GM12878 (cell line): ENCODE data around the gene SUGCT. TPM values are rescaled to one million over a fixed set of nuclear protein-coding genes. Genes with fewer than 3 reads are reported as not detected.

ENCODE experiments used
- ATAC-seq: fragments of 200-7000 bp; cut with Tn5 transposase; 3 replicates; pipeline ENCODE4 v1.9.1; 2020; ENCODE audit warnings: mild to moderate bottlenecking, moderate library complexity
- BruUV-seq: library from RNA; stranded (reverse); fragments of 400-500 nt; replicated peaks from 2 replicates; lab custom pipeline; 2021; lab: Mats Ljungman, UMichigan
- CTCF ChIA-PET: fragments of 300-600 bp; sonication (Branson Sonifier 250); formaldehyde crosslinking; extraction: SDS; loops from one replicate; lab custom pipeline; 2021; ENCODE audit warnings: inconsistent platforms; lab: Yijun Ruan, JAX
- POLR2A ChIA-PET: fragments of 350-600 bp; formaldehyde crosslinking; extraction: SDS; loops from one replicate; lab custom pipeline; 2021; ENCODE audit warnings: inconsistent platforms; lab: Charles Lee
- RAD21 ChIA-PET: fragments of 300-600 bp; sonication (Branson Sonifier 250); formaldehyde crosslinking; loops from one replicate; lab custom pipeline; 2023; ENCODE audit warnings: antibody characterized with exemption; ENCODE audit not compliant: unreplicated experiment; lab: Charles Lee
- SMC1A ChIA-PET: fragments of 300-600 bp; sonication (Branson Sonifier 250); formaldehyde crosslinking; loops from one replicate; lab custom pipeline; 2023; ENCODE audit not compliant: unreplicated experiment, uncharacterized antibody; lab: Charles Lee
- DNase-seq: peaks from one replicate; pipeline ENCODE4 v3.0.0-alpha.2; 2011; ENCODE audit warnings: low read depth, low spot score
- FAIRE-seq: peaks from 3 replicates; lab custom pipeline; 2011; peaks lifted over from hg19 to GRCh38; lab: Jason Lieb, UNC
- H2AFZ ChIP-seq: 2 replicates; pipeline ENCODE4 v1.6.0; 2011; ENCODE audit warnings: low read depth, low read length, control low read depth; ENCODE audit not compliant: control insufficient read depth
- H3K27ac ChIP-seq: 2 replicates; pipeline ENCODE4 v1.5.1; 2011; ENCODE audit warnings: control low read depth; ENCODE audit not compliant: control insufficient read depth, insufficient read depth
- H3K27me3 ChIP-seq, 2 experiments: replicated peaks in 1 of 2; 2 replicates each; pipeline versions ENCODE4 v1.6.0 to v1.6.1; 2011; ENCODE audit warnings: low read length in 1 of 2; ENCODE audit not compliant: control insufficient read depth in 2 of 2, insufficient read depth in 2 of 2
- H3K36me3 ChIP-seq, 2 experiments: 2 replicates each; pipeline ENCODE4 v1.5.1; 2011; ENCODE audit warnings: low read length in 1 of 2; ENCODE audit not compliant: control insufficient read depth in 2 of 2, insufficient read depth in 2 of 2
- H3K4me1 ChIP-seq: 2 replicates; pipeline ENCODE4 v1.6.1; 2011; ENCODE audit warnings: mild to moderate bottlenecking, low read length, moderate library complexity, mixed read lengths; ENCODE audit not compliant: control insufficient read depth, insufficient read depth
- H3K4me2 ChIP-seq: 2 replicates; pipeline ENCODE4 v1.6.0; 2011; ENCODE audit warnings: control low read depth; ENCODE audit not compliant: control insufficient read depth, insufficient read depth
- H3K4me3 ChIP-seq: fragments of 200-600 bp; sonication (generic); 2 replicates; pipeline ENCODE4 v1.5.1; 2016
- H3K79me2 ChIP-seq: 2 replicates; pipeline ENCODE4 v1.6.0; 2011; ENCODE audit warnings: low read length; ENCODE audit not compliant: control insufficient read depth, insufficient read depth
- H3K9ac ChIP-seq: 2 replicates; pipeline ENCODE4 v1.8.0; 2011; ENCODE audit warnings: low read length, control low read depth, mixed read lengths; ENCODE audit not compliant: control insufficient read depth, insufficient read depth
- H3K9me3 ChIP-seq: replicated peaks from 3 replicates; pipeline ENCODE4 v1.5.1; 2011; ENCODE audit warnings: mild to moderate bottlenecking, low read length; ENCODE audit not compliant: control insufficient read depth, insufficient read depth
- H4K20me1 ChIP-seq: 2 replicates; pipeline ENCODE4 v1.6.0; 2011; ENCODE audit not compliant: control insufficient read depth, insufficient read depth
- CBX3 ChIP-seq: fragments of 200-600 bp; sonication (generic); IDR thresholded peaks from 2 replicates; pipeline ENCODE4 v1.6.1; 2016; ENCODE audit warnings: low read depth, borderline replicate concordance
- CTCF ChIP-seq, 3 experiments: IDR thresholded peaks in 2 of 3; conservative IDR thresholded peaks in 1 of 3; 2 replicates each; pipeline ENCODE4 v1.5.1; 2011; ENCODE audit warnings: low read depth in 3 of 3, low read length in 3 of 3, mild to moderate bottlenecking in 3 of 3, control low read depth in 2 of 3, moderate library complexity in 2 of 3, inconsistent platforms in 1 of 3, mixed read lengths in 1 of 3; ENCODE audit not compliant: control insufficient read depth in 2 of 3, insufficient read depth in 1 of 3; ENCODE audit errors: extremely low read depth in 1 of 3
- FOXM1 ChIP-seq: IDR thresholded peaks from 2 replicates; pipeline ENCODE4 v1.6.1; 2012; ENCODE audit warnings: low read depth, mild to moderate bottlenecking, inconsistent platforms, low read length, moderate library complexity
- NR2C1 ChIP-seq: fragments of 450-650 bp; IDR thresholded peaks from 2 replicates; pipeline ENCODE4 v1.6.1; 2017; ENCODE audit warnings: antibody characterized with exemption, mild to moderate bottlenecking, moderate library complexity
- SMARCA5 ChIP-seq: fragments of 450-650 bp; IDR thresholded peaks from 2 replicates; pipeline ENCODE4 v1.6.1; 2017; ENCODE audit warnings: mild to moderate bottlenecking
- ZNF24 ChIP-seq: fragments of 450-650 bp; IDR thresholded peaks from 2 replicates; pipeline ENCODE4 v1.6.1; 2017; ENCODE audit warnings: antibody characterized with exemption, mild to moderate bottlenecking
- WGBS: methylation state at CpG from one replicate; pipeline ENCODE4 v1.1.6; 2016; ENCODE audit warnings: low lambda C conversion rate; ENCODE audit not compliant: insufficient replicate concordance, insufficient coverage; ENCODE audit errors: missing lambda C conversion rate; 5-methylcytosine and 5-hydroxymethylcytosine counted together
- in situ Hi-C: fragments of 300-500 bp; cut with MboI; formaldehyde crosslinking; loops from 9 replicates; pipeline ENCODE4 v1.14.3; 2018; ENCODE audit warnings: mixed read lengths
- intact Hi-C: fragments of 100-400 bp; cut with micrococcal nuclease; formaldehyde crosslinking; loops from one replicate; pipeline ENCODE4 v1.14.2; 2022; ENCODE audit not compliant: unreplicated experiment
- polyA plus RNA-seq, 11 experiments: library from polyadenylated mRNA; depleted of rRNA in 4 of 11; unstranded in 6 of 11; stranded (reverse) in 5 of 11; fragments of >200 nt; fragmentation: Nextera tagmentation in 4 of 11; fragmentation: Illumina TruSeq in 1 of 11; extraction: Ambion mirVana in 4 of 11; extraction: Trizol in 1 of 11; gene quantifications; 1 replicate in 1 of 11; 2 replicates in 10 of 11; pipeline versions ENCODE4 v1.2.1 to v1.2.3, GENCODE V29; 2011 to 2016; ENCODE audit warnings: inconsistent platforms in 2 of 11, missing spikeins in 2 of 11, low read depth in 1 of 11
- total RNA-seq, 4 experiments: library from RNA; depleted of rRNA in 3 of 4; stranded (reverse); fragments of >200 nt in 3 of 4; fragmentation: Illumina TruSeq in 1 of 4; extraction: Trizol in 1 of 4; gene quantifications; 2 replicates each; pipeline versions ENCODE4 v1.2.1 to v1.2.3, GENCODE V29; 2013 to 2021
- TF ChIP-seq, protein P1 (sequence below): fragments of 450-650 bp; IDR thresholded peaks from 2 replicates; pipeline ENCODE4 v1.6.1; 2016; ENCODE audit warnings: mild to moderate bottlenecking
- TF ChIP-seq, protein P2 (sequence below): fragments of 450-650 bp; formaldehyde crosslinking; IDR thresholded peaks from 2 replicates; pipeline ENCODE4 v1.5.0; 2022; ENCODE audit warnings: mild to moderate bottlenecking, missing genetic modification characterization
- TF ChIP-seq, protein P3 (sequence below): fragments of 450-650 bp; IDR thresholded peaks from 2 replicates; pipeline ENCODE4 v1.6.1; 2017; ENCODE audit warnings: mild to moderate bottlenecking

SUGCT gene
- total and polyA plus RNA-seq, 10 of the 15 experiments (the other 5 are each of a cell fraction or from before 2014, with no cell fraction given), result 0.08 to 1.2 (median 0.67) TPM; not detected in 1

GRCh38 chr7:40279991-40280390 lies 145.2 kb downstream of the SUGCT start:
- no peaks in the 10 kb centered on the region for H4K20me1 ChIP-seq
- WGBS, result 2% methylated on average over 2 of the region's 2 CpGs
- H3K4me2 ChIP-seq, result no peak overlapping the region
- in situ Hi-C loops (no loop called here), intact Hi-C loops (no loop called here)
- no peak overlapping the region for H2AFZ ChIP-seq
- ChIA-PET CTCF (no interaction called here), POLR2A (no interaction called here), SMC1A (no interaction called here), RAD21 (no interaction called here)
- FAIRE-seq (no peak), ATAC-seq (no peak), DNase-seq (no peak)
- no TSS peak for BruUV-seq
- H3K4me3 ChIP-seq, result no peak overlapping the region
- no peaks in the 10 kb centered on the region for H3K4me1 ChIP-seq
- no peaks in the 10 kb centered on the region for H3K79me2 ChIP-seq
- H3K9me3 ChIP-seq, result no peaks in the 10 kb centered on the region
- H3K9ac ChIP-seq, result no peak overlapping the region
- no peak overlapping the region for H3K27ac ChIP-seq
- TF ChIP-seq NR2C1, result no peak
- H3K36me3 ChIP-seq, result no peaks in the 10 kb centered on the region
- no peaks in the 10 kb centered on the region for H3K27me3 ChIP-seq

- SMC1A ChIA-PET, result no interaction called here
- POLR2A ChIA-PET, result no interaction called here
- Histone ChIP-seq H3K9ac (no peak overlapping the region), H3K4me2 (no peak overlapping the region), H3K9me3 (no peaks in the 10 kb centered on the region), H3K4me1 (no peaks in the 10 kb centered on the region), H2AFZ (no peak overlapping the region), H3K36me3 (no peaks in the 10 kb centered on the region), H4K20me1 (no peaks in the 10 kb centered on the region), H3K27me3 (no peaks in the 10 kb centered on the region; a peak in 1 of 4 replicates), H3K4me3 (no peak overlapping the region), H3K79me2 (no peaks in the 10 kb centered on the region), H3K27ac (no peak overlapping the region)
- in situ Hi-C loops (no loop called here), intact Hi-C loops (no loop called here)
- no TSS peak for BruUV-seq
- CTCF ChIA-PET, result no interaction called here
- no peak for FAIRE-seq
- RAD21 ChIA-PET, result no interaction called here
- WGBS, result 40% methylated on average over 2 of the region's 2 CpGs
- ATAC-seq, result no peak
- DNase-seq, result no peak
- TF ChIP-seq SMARCA5 (no peak), CTCF (IDR thresholded peaks at IDR 0.05 in 2 of 3, conservative IDR thresholded peaks at IDR 0.05 in 1 of 3; ENCODE audit: control insufficient read depth in 2 of 3, extremely low read depth in 1 of 3, insufficient read depth in 1 of 3, low read depth in 3 of 3, low read length in 3 of 3) (no peak), FOXM1 (no peak), CBX3 (no peak), ZNF24 (no peak)
- TF ChIP-seq, protein P1, sequence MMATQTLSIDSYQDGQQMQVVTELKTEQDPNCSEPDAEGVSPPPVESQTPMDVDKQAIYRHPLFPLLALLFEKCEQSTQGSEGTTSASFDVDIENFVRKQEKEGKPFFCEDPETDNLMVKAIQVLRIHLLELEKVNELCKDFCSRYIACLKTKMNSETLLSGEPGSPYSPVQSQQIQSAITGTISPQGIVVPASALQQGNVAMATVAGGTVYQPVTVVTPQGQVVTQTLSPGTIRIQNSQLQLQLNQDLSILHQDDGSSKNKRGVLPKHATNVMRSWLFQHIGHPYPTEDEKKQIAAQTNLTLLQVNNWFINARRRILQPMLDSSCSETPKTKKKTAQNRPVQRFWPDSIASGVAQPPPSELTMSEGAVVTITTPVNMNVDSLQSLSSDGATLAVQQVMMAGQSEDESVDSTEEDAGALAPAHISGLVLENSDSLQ, result no peak
- TF ChIP-seq, protein P2, sequence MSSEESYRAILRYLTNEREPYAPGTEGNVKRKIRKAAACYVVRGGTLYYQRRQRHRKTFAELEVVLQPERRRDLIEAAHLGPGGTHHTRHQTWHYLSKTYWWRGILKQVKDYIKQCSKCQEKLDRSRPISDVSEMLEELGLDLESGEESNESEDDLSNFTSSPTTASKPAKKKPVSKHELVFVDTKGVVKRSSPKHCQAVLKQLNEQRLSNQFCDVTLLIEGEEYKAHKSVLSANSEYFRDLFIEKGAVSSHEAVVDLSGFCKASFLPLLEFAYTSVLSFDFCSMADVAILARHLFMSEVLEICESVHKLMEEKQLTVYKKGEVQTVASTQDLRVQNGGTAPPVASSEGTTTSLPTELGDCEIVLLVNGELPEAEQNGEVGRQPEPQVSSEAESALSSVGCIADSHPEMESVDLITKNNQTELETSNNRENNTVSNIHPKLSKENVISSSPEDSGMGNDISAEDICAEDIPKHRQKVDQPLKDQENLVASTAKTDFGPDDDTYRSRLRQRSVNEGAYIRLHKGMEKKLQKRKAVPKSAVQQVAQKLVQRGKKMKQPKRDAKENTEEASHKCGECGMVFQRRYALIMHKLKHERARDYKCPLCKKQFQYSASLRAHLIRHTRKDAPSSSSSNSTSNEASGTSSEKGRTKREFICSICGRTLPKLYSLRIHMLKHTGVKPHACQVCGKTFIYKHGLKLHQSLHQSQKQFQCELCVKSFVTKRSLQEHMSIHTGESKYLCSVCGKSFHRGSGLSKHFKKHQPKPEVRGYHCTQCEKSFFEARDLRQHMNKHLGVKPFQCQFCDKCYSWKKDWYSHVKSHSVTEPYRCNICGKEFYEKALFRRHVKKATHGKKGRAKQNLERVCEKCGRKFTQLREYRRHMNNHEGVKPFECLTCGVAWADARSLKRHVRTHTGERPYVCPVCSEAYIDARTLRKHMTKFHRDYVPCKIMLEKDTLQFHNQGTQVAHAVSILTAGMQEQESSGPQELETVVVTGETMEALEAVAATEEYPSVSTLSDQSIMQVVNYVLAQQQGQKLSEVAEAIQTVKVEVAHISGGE (CRISPR knock-in tag), result no peak
- TF ChIP-seq, protein P3, sequence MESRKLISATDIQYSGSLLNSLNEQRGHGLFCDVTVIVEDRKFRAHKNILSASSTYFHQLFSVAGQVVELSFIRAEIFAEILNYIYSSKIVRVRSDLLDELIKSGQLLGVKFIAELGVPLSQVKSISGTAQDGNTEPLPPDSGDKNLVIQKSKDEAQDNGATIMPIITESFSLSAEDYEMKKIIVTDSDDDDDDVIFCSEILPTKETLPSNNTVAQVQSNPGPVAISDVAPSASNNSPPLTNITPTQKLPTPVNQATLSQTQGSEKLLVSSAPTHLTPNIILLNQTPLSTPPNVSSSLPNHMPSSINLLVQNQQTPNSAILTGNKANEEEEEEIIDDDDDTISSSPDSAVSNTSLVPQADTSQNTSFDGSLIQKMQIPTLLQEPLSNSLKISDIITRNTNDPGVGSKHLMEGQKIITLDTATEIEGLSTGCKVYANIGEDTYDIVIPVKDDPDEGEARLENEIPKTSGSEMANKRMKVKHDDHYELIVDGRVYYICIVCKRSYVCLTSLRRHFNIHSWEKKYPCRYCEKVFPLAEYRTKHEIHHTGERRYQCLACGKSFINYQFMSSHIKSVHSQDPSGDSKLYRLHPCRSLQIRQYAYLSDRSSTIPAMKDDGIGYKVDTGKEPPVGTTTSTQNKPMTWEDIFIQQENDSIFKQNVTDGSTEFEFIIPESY, result no peak
Measured at GRCh38 chr7:40282858-40283257, 148.1 kb downstream of the SUGCT start.
